Caco-2 (cell line): ENCODE results near the gene S100Z. TPM values are rescaled to one million over a fixed set of nuclear protein-coding genes. Genes with fewer than 3 reads are reported as not detected.

Experiments used
- BruUV-seq: library from RNA; stranded (reverse); fragments of 400-500 nt; replicated peaks from 2 replicates; lab custom pipeline; 2021; lab: Mats Ljungman, UMichigan
- CTCF ChIA-PET: fragments of 300-600 bp; sonication (Branson Sonifier 250); formaldehyde crosslinking; loops from one replicate; lab custom pipeline; 2022; ENCODE audit warnings: antibody characterized with exemption; lab: Charles Lee
- POLR2A ChIA-PET: fragments of 300-600 bp; sonication (Branson Sonifier 250); formaldehyde crosslinking; loops from one replicate; lab custom pipeline; 2022; ENCODE audit warnings: antibody characterized with exemption; lab: Charles Lee
- DNase-seq, 2 experiments: peaks; one replicate each; pipeline versions ENCODE4 v3.0.0 to v3.0.0-alpha.2; 2020 to 2022
- H3K27me3 ChIP-seq: replicated peaks from 2 replicates; pipeline ENCODE4 v1.6.0; 2011; ENCODE audit warnings: low read length; ENCODE audit not compliant: control insufficient read depth, insufficient read depth
- H3K36me3 ChIP-seq: 2 replicates; pipeline ENCODE4 v1.5.1; 2011; ENCODE audit warnings: low read length; ENCODE audit not compliant: control insufficient read depth, insufficient read depth
- H3K4me1 ChIP-seq: fragments of 250-450 bp; sonication (Bioruptor Pico); 2 replicates; pipeline ENCODE4 v1.5.1; 2020; ENCODE audit warnings: mild to moderate bottlenecking
- H3K4me3 ChIP-seq: 2 replicates; pipeline ENCODE4 v1.5.1; 2011; ENCODE audit warnings: low read depth, mild to moderate bottlenecking, control low read depth, low read length
- H3K9me3 ChIP-seq: fragments of 250-450 bp; sonication (Bioruptor Pico); 2 replicates; pipeline ENCODE4 v1.5.1; 2020; ENCODE audit warnings: mild to moderate bottlenecking, moderate library complexity
- H3K27ac Mint-ChIP-seq: one replicate; pipeline ENCODE4 v1.8.0; 2022; ENCODE audit warnings: mixed read lengths; ENCODE audit not compliant: unreplicated experiment
- H3K27me3 Mint-ChIP-seq: one replicate; pipeline ENCODE4 v1.8.0; 2022; ENCODE audit warnings: mixed read lengths; ENCODE audit not compliant: insufficient read depth, unreplicated experiment
- H3K36me3 Mint-ChIP-seq: one replicate; pipeline ENCODE4 v1.8.0; 2022; ENCODE audit warnings: mild to moderate bottlenecking, mixed read lengths; ENCODE audit not compliant: insufficient read depth, unreplicated experiment
- H3K4me1 Mint-ChIP-seq: one replicate; pipeline ENCODE4 v1.8.0; 2022; ENCODE audit warnings: low read depth, mixed read lengths; ENCODE audit not compliant: unreplicated experiment
- H3K4me3 Mint-ChIP-seq: one replicate; pipeline ENCODE4 v1.8.0; 2022; ENCODE audit warnings: mild to moderate bottlenecking, moderate library complexity, mixed read lengths; ENCODE audit not compliant: unreplicated experiment
- H3K9me3 Mint-ChIP-seq: one replicate; pipeline ENCODE4 v1.8.0; 2022; ENCODE audit warnings: mixed read lengths; ENCODE audit not compliant: unreplicated experiment
- CTCF ChIP-seq, 2 experiments: fragments of 200-600 bp in 1 of 2; IDR thresholded peaks; 1 replicate in 1 of 2; 2 replicates in 1 of 2; pipeline versions ENCODE4 v1.5.1 to v1.8.0; 2011 to 2022; ENCODE audit warnings: antibody characterized with exemption in 1 of 2, control low read depth in 1 of 2, inconsistent platforms in 1 of 2, low read depth in 1 of 2, low read length in 1 of 2, mild to moderate bottlenecking in 1 of 2, moderate library complexity in 1 of 2; ENCODE audit not compliant: insufficient read depth in 1 of 2, severe bottlenecking in 1 of 2, unreplicated experiment in 1 of 2
- intact Hi-C: fragments of 100-400 bp; cut with micrococcal nuclease; formaldehyde crosslinking; loops from one replicate; pipeline ENCODE4 v1.10.0; 2022; ENCODE audit not compliant: unreplicated experiment
- total RNA-seq: library from RNA; stranded (reverse); gene quantifications from 2 replicates; pipeline ENCODE4 v1.2.3, GENCODE V29; 2022

Gene S100Z
- total RNA-seq, 1 experiment from 2014 or later, result 0.66 TPM

- H3K4me1 Mint-ChIP-seq, result peaks cover 15% of the 10 kb centered on the region
- no TSS peak for BruUV-seq
These were observed 91.6 kb downstream of the S100Z start for GRCh38 chr5:76941442-76941841.

GRCh38 chr5:76942581-76942980, 92.8 kb downstream of the S100Z start:
- Histone ChIP-seq H3K36me3 (no peaks in the 10 kb centered on the region), H3K4me1 (peaks cover 7% of the 10 kb centered on the region; the same call in 1 of the 2 replicates), H3K27me3 (no peaks in the 10 kb centered on the region), H3K9me3 (no peaks in the 10 kb centered on the region; the same call in 1 of the 2 replicates), H3K4me3 (no peak overlapping the region)
- no peak for DNase-seq
- Mint-ChIP-seq H3K27ac (no peak overlapping the region), H3K4me1 (peaks cover 15% of the 10 kb centered on the region), H3K4me3 (no peak overlapping the region), H3K9me3 (no peaks in the 10 kb centered on the region), H3K36me3 (no peaks in the 10 kb centered on the region), H3K27me3 (no peaks in the 10 kb centered on the region)
- no TSS peak for BruUV-seq
- no peak for TF ChIP-seq CTCF (IDR thresholded peaks at IDR 0.05; ENCODE audit: insufficient read depth in 1 of 2, low read depth in 1 of 2, low read length in 1 of 2, severe bottlenecking in 1 of 2, unreplicated experiment in 1 of 2)
- CTCF ChIA-PET, result no interaction called here
- POLR2A ChIA-PET, result no interaction called here
- intact Hi-C loops, result no loop called here

More at GRCh38 chr5:76941442-76941841, 91.6 kb downstream of the S100Z start:
- Histone ChIP-seq H3K9me3 (no peaks in the 10 kb centered on the region; the same call in 1 of the 2 replicates), H3K27me3 (no peaks in the 10 kb centered on the region), H3K4me1 (peaks cover 7% of the 10 kb centered on the region; the same call in 1 of the 2 replicates), H3K4me3 (no peak overlapping the region), H3K36me3 (no peaks in the 10 kb centered on the region)
- CTCF ChIA-PET, result no interaction called here
- no peak overlapping the region for H3K4me3 Mint-ChIP-seq
- H3K27me3 Mint-ChIP-seq, result no peaks in the 10 kb centered on the region
- intact Hi-C loops, result no loop called here
- no peak for DNase-seq
- POLR2A ChIA-PET, result no interaction called here
- no peaks in the 10 kb centered on the region for H3K9me3 Mint-ChIP-seq
- H3K27ac Mint-ChIP-seq, result no peak overlapping the region
- TF ChIP-seq CTCF (IDR thresholded peaks at IDR 0.05; ENCODE audit: insufficient read depth in 1 of 2, low read depth in 1 of 2, low read length in 1 of 2, severe bottlenecking in 1 of 2, unreplicated experiment in 1 of 2), result no peak
- no peaks in the 10 kb centered on the region for H3K36me3 Mint-ChIP-seq

DNA sequence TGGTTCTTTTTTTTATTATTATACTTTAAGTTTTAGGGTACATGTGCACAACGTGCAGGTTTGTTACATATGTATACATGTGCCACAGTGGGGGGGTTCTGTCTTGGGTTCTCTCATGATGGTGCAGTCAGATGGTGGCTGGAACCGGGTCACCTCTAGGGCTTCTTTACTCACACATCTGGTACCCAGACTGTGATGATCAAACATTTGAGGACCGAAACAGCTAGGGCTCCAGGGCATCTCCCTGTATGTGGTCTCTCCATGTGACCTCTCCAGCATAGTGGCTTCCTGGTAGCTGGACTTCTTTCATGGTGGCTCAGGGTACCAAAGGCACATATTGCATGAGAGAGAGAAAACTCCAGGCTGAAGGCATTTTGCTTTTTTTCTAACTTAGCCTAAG, 93.2 kb downstream of the S100Z start:
- BruUV-seq, result no TSS peak
- Mint-ChIP-seq H3K36me3 (no peaks in the 10 kb centered on the region), H3K27me3 (no peaks in the 10 kb centered on the region), H3K9me3 (no peaks in the 10 kb centered on the region), H3K27ac (no peak overlapping the region), H3K4me3 (no peak overlapping the region), H3K4me1 (peaks cover 15% of the 10 kb centered on the region)
- CTCF ChIA-PET, result no interaction called here
- Histone ChIP-seq H3K4me1 (peaks cover 7% of the 10 kb centered on the region; the same call in 1 of the 2 replicates), H3K36me3 (no peaks in the 10 kb centered on the region), H3K9me3 (no peaks in the 10 kb centered on the region; the same call in 1 of the 2 replicates), H3K4me3 (no peak overlapping the region), H3K27me3 (no peaks in the 10 kb centered on the region)
- no peak for TF ChIP-seq CTCF (IDR thresholded peaks at IDR 0.05; ENCODE audit: insufficient read depth in 1 of 2, low read depth in 1 of 2, low read length in 1 of 2, severe bottlenecking in 1 of 2, unreplicated experiment in 1 of 2)
- no peak for DNase-seq
- POLR2A ChIA-PET, result no interaction called here
- intact Hi-C loops, result no loop called here
